ENCODE data around the gene KRT79.
"Not testable (repeated sequence)": the region's sequence is repeated elsewhere in the genome, so short reads cannot be mapped to it uniquely, and the experiment has no call there.

The KRT79 gene

DNA sequence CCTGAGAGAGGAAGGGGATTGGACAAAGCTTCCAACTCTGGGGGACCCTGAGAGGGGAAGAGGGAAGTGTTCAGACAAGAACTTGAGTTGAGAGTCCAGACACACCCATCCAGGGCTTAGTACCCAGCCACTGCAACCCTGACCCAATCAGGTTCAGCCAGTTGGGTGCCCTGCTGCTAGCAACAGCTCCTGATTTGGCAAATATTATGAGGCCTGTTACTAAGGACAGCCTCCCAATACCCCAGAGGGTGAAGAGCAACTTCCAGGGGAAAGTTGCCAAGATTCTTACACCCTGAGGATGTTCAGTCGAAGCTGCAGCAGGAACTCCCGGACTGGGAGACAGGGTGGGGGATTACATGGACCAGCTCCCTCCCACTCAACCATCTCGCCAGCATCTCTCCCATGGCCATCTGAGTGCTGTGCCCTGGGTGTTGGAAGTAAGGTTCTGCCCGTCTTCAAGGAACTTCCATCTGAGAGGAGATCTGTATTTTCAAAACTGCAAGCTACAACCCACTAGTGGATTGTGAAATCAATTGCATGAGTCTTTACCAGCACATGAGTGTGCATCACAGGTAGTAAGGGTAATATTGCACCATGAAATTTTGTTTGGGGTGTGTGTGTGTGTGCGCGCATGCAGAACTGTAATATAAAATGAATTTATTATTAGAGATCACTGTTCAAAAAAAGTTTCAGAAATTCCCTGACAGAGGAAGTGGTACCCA lies 26.2 kb upstream of the KRT79 start:
- no peak for DNase-seq

DNA sequence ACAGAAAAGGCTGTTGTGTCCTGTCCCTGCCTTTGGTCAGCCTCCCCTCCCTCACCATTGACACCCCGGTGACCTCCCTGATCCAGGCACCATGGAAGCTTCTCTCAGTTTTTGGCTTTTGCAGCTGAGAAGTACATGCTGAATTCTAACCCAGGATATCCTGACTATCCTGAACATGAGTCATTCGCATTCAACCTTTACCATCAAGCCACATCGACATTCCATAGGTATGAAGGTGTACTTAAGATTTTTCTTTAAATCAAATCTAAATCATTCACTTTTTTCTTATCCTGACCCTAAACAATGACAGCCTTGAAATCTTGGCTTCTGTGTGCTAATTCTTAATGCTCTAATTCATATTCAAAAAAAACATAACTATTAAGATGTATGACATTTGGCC lies 23.4 kb upstream of the KRT79 start:
- no peak for DNase-seq

DNA sequence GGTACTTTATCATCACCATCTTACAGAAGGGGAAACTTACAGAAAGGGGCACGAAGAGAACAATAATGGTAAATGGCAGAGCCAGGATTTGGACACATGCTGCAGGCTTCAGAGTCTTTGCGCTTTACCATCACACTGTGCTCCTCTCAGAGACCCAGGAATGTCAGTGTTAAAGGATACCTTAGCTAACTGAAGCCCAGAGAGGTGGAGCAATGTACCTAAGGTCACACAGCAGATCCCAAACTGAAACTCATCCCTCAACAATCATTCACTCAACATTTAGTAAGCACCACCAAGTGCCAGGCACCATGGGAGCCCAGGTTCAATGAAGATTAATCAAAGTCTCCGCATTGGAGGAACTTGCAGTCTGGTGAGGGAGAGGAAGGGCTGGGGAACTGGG lies 22.7 kb upstream of the KRT79 start:
- no peak for DNase-seq

DNA sequence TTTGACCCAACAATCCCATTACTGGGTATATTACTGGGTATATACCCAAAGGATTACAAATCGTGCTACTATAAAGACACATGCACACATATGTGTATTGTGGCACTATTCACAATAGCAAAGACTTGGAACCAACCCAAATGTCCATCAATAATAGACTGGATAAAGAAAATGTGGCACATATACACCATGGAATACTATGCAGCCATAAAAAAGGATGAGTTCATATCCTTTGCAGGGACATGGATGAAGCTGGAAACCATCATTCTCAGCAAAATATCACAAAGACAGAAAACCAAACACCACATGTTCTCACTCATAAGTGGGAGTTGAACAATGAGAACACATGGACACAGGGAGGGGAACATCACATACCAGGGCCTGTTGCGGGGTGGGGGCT lies 22.0 kb upstream of the KRT79 start:
- not testable (repeated sequence) for DNase-seq

DNA sequence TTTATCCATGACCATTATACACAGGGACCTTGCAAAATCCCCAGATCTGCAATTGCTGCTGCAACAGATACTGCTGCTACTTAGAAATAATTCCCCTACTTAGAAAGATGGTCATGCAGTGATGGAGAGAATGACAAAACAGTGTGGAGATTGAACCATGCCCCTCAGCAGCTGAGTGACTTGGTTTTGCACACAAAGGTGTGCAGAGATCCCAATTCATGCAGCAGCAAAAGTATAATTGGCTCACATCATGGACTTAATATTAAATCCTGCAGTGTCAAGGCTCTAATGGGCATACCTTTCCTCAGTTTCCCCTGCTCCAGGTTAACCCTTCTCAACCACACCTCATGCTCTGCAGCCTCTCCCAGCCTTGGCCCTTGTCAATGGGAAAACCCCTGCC lies 17.7 kb upstream of the KRT79 start:
- no peak for DNase-seq

DNA sequence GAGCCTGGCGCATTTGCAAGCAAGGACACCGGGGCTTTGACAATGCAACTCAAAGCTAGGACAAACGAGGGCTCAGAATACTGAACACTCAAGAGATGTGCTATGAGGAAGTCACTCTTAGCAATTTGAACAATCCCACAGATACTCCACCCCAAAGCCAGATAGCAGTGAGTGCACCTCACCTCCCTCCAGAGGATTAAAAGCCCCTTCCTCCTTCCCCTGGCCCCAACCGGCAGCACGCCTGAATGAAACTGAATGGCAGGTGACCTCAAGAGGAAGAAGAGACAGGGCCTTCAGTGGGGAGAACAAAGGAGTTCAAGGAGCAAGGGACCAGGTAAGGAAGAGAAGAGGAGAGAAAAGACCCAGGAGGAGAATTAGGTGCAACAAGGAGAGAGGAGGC lies 16.6 kb upstream of the KRT79 start:
- DNase-seq = no peak

DNA sequence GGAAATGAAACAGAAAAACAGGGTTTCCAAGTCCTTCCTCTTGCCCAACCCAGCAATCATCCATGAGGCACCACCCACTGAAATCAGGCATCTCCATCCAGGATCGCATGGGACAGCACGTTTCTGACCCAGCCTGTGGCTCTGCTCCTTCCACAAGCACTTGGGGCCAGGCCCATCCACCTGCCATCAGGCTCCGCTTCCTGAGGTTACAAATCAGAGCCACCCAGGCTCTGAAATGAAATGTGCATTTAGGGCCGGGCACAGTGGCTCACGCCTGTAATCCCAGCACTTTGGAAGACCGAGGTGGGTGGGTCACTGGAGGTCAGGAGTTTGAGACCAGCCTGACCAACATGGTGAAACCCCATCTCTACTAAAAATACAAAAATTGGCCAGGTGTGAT lies 15.4 kb upstream of the KRT79 start:
- DNase-seq = no peak

DNA sequence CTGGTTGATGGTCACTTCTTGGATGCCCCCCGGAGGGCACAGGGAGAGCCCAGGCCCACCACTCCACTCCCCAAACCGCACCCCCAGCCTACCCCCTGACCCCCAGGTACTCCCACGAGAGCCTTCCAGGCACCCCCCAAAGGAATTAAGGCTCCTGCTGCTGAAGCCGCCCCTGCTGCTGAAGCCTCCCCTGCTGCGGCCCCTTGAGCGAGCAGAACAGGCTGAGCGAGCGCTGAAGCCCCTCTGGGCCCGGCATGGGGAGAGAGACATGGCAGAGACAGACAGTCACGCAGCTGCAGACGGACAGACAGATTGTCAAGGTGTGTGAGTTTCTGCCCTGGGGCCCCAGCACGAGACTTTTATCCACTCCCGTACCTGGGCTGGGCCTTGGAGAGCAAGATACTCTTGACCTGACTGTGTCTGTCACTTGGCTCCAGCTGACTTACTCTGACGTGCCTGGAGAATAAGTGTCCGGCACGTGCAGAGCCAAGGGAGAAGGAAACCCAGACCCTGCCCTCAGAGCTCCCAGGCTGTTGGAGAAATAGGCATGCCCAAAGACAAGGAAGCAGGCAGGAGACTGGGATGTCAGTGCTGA lies 14.6 kb upstream of the KRT79 start, which contains the start of gene KRT78:
Gene KRT78, minus strand, starts transcription at position 334 of the 595 bp plus-strand sequence. Its CDS starts 64 bp downstream, at position 270.
- DNase-seq = no peak

DNA sequence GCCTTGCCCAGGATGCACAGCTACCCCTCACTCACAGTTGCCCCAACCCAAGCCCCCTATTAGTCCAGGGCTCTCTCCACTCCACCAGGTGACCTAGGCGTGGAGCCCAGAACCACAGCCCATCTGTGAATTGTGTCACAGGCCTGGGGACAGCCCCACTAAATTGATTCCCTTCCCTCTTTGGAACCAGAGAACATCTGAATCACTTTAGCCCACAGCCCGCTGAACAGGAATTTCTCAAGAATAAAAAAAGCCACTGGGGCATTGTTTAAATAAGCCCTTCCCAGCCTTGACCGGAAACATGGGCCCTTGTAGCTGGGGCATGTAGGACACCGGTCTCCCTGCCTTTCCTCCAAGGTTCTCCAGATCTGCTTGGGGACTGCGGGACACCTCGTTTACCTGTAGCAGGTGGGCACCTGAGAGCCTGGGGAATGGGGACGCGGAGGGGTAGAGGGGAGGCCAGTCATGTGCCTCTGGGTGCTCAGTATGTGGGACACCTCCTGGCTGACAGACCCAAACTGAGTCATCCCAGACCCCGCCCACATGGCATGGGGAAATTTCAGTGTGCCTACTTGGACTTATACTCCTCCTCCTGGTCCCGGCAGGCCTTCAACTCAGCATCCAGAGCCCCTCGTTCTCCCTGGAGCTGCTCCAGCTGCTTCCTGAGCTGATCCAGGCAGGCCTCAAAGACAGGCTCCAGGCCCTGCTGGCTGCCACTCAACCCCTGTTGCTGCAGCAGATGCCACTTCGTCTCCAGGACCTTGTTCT lies 13.4 kb upstream of the KRT79 start:
- no peak for DNase-seq

DNA sequence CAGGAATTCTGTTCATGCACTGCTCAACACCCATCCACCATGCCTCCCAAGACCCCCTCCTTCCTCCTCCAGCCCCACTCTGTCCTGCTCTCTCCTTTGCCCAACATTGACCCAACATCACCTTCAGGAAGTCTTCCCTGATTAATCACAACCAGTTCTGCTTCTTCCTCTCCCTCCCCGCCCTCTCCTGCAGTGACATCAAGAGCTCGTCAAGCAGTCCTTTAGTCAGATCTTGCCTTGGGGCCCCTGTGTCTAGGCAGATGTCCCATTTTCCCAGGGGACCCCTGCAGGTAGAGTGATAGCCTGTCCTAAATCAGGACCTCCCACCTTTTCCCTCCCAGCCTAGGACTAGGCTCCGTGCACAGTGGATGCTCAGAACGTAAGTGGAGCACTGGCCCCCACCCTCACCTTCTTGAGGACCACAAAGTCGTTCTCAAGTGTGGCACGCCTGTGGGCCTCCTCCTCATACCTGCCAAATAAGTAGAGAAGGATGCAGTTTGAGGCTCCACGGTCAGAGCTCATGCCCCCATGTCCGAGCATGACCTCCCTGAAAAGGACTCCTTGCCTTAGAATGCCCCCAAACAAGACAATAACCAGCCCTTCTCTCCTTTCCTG lies 12.4 kb upstream of the KRT79 start:
- no peak for DNase-seq

DNA sequence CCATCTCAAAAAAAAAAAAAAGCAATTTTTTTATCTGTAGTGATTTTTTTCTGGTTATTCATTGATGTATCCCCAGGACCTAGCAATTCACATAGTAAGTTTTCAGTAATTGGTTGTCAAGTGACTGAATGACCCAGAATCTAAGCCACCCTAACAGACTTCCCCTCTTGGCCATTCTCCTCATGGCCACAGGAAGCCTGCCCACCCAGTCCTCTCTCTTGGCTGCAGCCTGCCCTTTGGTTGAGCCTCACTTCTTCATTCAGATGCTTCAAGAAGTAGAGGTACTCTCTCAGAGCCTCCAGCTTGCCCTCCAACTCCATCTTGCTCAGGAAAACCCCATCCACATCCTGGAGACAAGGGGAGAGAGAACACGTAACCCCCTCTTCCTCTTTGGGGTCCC lies 11.8 kb upstream of the KRT79 start:
- no peak for DNase-seq

DNA sequence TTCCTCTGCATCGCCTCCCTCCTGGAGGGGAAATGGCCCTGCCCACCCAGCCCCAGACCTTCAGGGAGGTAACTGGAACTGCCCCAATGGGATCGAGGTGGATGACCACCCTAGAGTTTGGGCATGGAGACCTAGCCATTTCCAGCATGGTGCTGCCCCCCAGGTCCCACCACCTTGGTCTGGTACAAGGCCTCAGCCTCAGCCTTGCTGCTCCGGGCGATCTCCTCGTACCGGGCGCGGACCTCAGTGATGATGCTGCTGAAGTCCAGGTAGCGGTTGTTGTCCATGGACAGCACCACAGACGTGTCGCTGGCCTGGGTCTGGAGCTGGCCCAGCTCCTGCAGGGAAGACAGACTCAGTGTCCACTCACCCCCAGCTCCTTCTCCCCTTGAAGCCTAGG lies 10.3 kb upstream of the KRT79 start:
- no peak for DNase-seq

DNA sequence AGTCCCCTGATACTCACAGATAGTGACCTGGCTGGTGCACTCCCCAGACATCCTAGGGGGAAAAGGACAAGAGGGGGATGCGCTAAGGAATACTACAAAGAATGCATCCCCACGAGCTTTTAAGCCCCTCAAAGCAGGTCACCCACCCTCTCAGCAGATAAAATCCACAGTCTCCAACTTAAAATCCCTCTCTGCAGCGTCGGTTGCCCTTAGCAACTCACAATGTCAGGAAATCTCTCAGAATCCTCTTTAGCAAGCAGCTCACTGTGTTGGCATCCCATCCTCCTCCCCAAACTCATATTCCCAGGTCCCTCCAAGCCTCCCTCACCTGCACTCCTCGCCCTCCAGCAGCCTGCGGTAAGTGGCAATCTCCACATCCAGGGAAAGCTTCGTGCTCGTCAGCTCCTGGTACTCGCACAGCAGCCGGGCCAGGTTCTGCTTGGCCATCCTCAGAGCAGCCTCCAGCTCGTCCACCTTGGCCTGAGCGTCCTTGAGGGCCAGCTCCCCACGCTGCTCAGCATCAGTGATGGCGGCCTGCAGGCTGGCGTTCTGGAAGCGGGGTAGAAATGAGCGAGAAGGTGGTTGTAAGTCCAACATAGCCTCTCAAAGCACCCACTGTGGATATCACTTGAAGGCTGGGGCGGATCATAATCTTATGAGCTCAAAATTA lies 5.5 kb upstream of the KRT79 start:
- no peak for DNase-seq

DNA sequence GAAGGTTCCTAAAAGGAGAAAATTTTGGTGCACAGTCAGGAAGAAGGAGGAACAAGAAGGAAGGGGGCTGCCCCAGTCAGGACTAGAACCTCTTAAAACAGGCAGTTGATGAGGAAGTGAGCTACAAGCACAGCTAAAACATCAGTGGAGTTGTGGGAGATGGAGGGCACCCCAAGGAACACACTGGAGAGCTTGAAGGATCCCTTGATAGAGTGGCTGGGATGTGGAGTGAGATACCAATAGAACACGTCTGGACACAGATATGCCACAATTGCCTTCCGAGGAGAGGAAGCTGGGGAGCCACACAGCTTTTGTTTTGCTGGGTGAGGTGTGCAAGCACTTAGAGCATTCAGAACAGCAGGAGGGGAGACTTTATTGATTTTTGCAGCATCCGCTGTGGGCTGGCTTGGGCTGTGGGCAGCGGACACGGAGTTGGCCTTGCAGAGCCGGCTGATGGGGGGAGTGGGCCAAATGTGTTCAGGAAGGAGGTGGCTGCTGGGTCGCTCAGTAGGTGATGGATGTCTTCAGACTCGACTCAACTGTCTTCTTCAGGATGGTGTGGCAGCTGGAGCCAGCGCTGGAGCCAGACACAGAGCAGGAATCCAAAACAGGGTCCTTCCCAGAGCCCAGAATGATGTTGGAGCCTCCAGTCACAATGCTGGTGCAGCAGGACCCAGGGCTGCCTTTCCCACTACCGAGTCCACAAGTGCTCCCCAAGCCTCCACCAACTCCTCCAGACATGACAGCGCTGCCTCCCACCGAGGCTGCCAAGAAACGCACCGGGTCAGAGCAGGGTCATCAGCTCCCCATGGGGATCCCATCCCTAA lies 4.7 kb upstream of the KRT79 start:
- no peak for DNase-seq

DNA sequence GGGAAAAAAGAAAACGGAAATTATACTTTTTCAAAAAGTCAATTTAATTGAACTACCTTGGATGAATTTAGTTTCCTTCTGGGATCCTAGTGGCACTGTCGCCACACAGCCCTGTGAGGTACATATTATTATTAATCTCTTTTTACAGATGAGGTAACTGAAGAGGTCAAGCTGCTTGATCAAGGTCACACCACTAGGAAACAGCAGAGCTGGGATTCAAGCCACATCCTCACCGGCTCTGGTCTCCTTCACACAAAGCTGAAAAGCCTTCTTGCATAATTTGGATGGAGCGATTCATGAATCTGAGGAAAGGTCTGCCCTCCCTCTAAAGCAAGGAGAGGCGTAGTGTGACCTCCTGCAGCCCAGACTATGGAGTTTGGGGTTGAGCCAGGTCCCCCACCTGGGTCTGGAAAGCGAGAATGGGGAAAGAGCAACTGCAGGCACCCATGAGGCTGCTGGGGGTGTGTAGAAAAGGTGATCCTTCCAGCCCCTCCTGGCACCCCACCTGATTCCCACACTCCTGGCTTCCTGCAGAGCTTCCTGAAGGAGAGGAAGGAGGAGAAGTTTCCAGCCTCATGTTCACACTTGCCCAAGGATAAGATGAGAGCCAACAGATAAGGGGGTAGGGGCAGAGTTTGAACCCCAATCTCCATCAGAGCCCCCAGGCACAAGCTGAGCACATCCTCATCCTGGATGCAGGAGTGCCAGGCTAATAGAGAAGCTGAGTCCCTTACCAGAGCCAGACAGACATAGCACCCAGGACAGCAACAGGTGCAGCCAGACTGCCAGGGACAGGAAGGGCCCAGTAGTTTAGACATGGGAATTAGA lies 3.9 kb upstream of the KRT79 start:
- no peak for DNase-seq

DNA sequence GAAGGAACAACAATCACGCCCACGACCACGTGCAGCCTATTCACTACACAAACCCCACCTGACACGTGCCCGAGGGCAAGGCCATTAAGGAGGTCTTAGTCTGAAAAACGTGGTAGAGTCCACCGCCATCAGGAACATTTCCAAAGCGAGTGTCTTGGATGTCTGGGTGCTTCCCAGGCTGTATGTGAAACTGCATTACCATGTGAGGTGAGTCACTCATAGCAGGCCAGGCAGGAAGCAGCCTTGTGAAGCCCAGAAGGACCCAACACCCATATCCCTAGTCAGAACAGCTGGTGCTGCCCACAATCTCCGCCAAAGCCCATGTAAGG lies 3.3 kb upstream of the KRT79 start:
- no peak for DNase-seq

DNA sequence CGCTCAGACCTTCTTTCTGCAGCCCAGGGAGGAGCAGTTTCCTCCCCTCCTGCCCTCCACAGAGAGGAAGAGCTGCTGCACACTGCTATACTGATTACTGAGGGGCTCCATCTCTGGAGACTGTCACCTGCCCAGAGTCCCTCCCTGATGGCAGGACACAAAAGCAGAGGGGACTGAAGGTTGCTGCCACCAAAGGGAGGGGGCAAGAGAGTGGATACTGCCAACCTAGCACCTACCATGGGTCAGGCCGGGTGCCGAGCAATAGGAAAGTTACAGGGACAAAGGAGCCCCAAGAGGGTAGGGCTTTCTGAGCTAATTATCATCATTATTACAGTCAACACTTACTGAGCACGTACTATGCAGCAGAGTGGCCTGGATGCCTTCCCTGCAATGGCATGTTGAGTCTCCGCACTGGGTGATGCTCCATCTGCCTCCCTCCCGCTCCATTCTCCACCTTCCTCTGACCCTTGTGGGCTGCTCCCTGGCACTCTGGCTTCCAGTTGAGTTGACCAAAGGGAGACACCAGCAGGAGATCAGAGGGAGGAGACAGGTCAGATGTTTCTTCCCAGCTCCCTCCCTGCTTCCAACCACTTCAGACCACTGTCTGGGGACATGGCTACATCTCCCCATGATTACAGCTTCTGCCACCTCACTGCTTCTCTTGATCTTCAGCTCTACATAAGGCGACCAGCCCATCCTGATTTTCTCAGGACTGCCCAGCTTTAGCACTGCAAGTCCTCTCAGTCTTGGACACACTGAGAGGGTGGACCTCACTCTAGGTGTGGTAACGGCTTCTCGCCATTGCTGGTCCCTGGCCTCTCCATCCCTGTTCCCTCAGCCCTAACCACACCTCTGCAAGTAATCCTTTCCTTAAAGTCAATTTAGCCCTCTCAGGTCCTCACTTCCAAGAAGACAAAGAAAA lies 2.6 kb upstream of the KRT79 start:
- no peak for DNase-seq

DNA sequence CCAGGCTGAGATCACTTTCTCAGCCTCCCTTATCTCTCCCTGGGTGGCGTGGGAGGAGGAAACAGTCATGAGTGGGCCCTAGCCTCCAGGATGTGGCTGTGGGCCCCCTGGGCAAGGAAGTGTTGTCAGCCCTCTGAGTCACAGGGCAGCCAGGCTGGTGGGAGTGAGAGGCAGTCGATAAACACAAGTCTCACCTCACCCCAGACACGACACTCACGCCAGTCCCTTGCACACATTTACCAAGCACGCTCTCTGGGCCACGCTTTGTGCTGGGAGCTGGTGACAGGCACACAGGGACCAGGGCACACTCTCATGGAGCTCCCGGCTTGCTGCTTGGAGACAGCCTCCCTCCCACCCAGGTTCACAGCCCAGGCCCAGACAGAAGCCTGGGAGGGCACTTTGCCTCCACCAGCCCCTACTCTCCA lies 1.9 kb upstream of the KRT79 start:
- DNase-seq = no peak

DNA sequence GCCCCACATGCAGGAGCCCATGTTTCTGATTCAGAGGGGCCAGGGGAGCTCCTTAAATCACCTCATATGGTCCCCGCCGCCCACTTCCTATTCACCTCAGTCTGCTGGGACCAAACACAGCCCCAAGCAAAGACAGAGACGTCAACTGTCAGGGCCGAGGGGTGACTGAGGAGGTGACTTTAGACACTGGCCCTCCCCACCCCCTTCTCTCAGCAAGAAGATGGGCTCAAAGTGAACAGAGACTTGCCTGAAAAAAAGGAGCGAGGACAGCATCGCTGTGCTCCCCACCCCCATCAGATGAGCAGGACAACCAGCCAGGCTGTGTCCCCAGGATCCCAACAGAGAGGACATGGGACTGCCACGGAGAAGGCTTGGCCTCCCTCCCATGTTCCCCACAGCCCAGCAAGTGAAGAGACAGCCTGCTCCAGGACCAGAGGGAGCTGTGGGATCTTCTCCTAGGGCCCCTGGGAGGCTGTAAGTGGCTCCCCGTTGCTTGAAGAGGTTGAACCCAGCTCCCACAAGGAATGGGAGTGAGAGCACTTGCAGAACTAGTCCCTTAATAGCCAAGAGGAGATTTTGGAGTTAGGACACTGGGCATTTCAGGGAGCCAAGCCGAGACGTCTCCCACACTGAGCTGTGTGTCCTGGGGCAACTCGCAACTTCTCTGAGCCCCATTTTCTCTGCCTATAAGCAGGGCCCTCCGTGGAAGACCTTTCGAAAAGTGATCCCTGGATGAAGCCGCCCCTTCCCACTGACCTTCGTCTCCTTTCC lies 1.3 kb upstream of the KRT79 start:
- no peak for DNase-seq

DNA sequence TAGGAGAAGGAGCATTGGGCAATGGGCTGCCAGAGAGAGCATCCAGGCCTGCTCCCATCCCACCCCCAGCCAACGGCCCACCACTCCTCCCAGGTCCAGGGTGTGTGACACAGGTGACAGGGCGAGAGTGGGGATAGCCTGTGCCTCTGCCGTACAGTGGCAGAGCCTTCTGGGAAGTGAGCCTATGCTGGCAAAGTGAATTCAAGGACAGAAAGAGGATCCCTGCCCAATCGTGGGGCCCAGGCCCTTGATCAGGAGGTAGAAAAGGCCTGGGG lies 553 bp upstream of the KRT79 start:
- DNase-seq = no peak

Data from cortex of kidney (tissue), 1 donor.